H1 (cell line): ENCODE results near the gene CHST12. TPM values are rescaled to one million over a fixed set of nuclear protein-coding genes. Genes with fewer than 3 reads are reported as not detected.

ENCODE experiments used
- ATF2 ChIP-seq: IDR thresholded peaks from 2 replicates; pipeline ENCODE4 v1.6.1; 2012; ENCODE audit warnings: low read length, inconsistent platforms
- CEBPB ChIP-seq: IDR thresholded peaks from 2 replicates; pipeline ENCODE4 v1.6.1; 2012; ENCODE audit warnings: low read depth, low read length
- EZH2 ChIP-seq: fragments of 200-600 bp; sonication (generic); IDR thresholded peaks from 2 replicates; pipeline ENCODE4 v1.7.1; 2012; ENCODE audit warnings: low read depth, mild to moderate bottlenecking, moderate library complexity, low read length, inconsistent platforms; ENCODE audit not compliant: severe bottlenecking
- GABPA ChIP-seq: IDR thresholded peaks from 2 replicates; pipeline ENCODE4 v1.6.1; 2011; ENCODE audit warnings: mild to moderate bottlenecking, low read length, moderate library complexity, borderline replicate concordance; ENCODE audit not compliant: insufficient read depth
- RFX5 ChIP-seq: IDR thresholded peaks from 2 replicates; pipeline ENCODE4 v1.6.1; 2011; ENCODE audit warnings: low read depth, low read length, improper control_type of control experiment, borderline replicate concordance
- polyA plus RNA-seq, 7 experiments: library from polyadenylated mRNA; depleted of rRNA in 3 of 7; stranded (reverse) in 5 of 7; unstranded in 2 of 7; fragments of >200 nt in 5 of 7; fragments of 200-250 nt in 2 of 7; gene quantifications; 1 replicate in 5 of 7; 2 replicates in 1 of 7; 4 replicates in 1 of 7; pipeline versions ENCODE4 v1.2.1 to v1.2.3, GENCODE V29; 2011 to 2013; ENCODE audit warnings: missing spikeins in 2 of 7, mixed read lengths in 2 of 7
- total RNA-seq: library from RNA; stranded (reverse); fragmentation: NEBNext Ultra II Directional; extraction: Animal tissue kit (Norgen Biotek cat#: 25700); gene quantifications from 2 replicates; pipeline ENCODE4 v1.2.1, GENCODE V29; 2021

Gene CHST12
- total and polyA plus RNA-seq, 2 of the 8 experiments (the other 6 are each of a cell fraction or from before 2014, with no cell fraction given), result 13.4 to 24.1 TPM

- TF ChIP-seq ATF2 (no peak), RFX5 (no peak), EZH2 (no peak), GABPA (no peak), CEBPB (no peak)
Observed at GRCh38 chr7:2411049-2411448, 7.6 kb downstream of the CHST12 start (continued).
